ENCODE results near the gene FAM3B.
A peak's percentile ranks its signal among the peaks of the same experiment; 100 is the strongest.
"Not testable (repeated sequence)": the region's sequence is repeated elsewhere in the genome, so short reads cannot be mapped to it uniquely, and the experiment has no call there.

Gene FAM3B

GRCh38 chr21:41316200-41317062 is at the start of gene FAM3B:
Gene FAM3B (plus strand): TSS chr21:41316801. CDS start chr21:41316880, 79 bp downstream.
- DNase-seq: peak; percentile 59

- no peak for DNase-seq
Observed at GRCh38 chr21:41267346-41267745, 49.3 kb upstream of the FAM3B start.

GRCh38 chr21:41269535-41269934 is 47.1 kb upstream of the FAM3B start:
- DNase-seq: no peak

- DNase-seq: no peak
Observed at GRCh38 chr21:41277196-41277595, 39.4 kb upstream of the FAM3B start.

GRCh38 chr21:41277846-41278245 is 38.8 kb upstream of the FAM3B start:
- DNase-seq: no peak

- no peak for DNase-seq
Observed at GRCh38 chr21:41280115-41280919, 36.3 kb upstream of the FAM3B start.

- DNase-seq: no peak
Observed at GRCh38 chr21:41282412-41282811, 34.2 kb upstream of the FAM3B start.

- DNase-seq: peak; percentile 79
Observed at GRCh38 chr21:41283211-41283818, 33.3 kb upstream of the FAM3B start.

GRCh38 chr21:41289431-41289830 is 27.2 kb upstream of the FAM3B start:
- DNase-seq: no peak

- no peak for DNase-seq
Observed at GRCh38 chr21:41290106-41290799, 26.3 kb upstream of the FAM3B start.

- DNase-seq: peak; percentile 44
Observed at GRCh38 chr21:41294548-41295231, 21.9 kb upstream of the FAM3B start.

- no peak for DNase-seq
Observed at GRCh38 chr21:41295721-41296254, 20.8 kb upstream of the FAM3B start.

- DNase-seq: no peak
Observed at GRCh38 chr21:41302976-41303375, 13.6 kb upstream of the FAM3B start.

GRCh38 chr21:41304068-41304720 is 12.4 kb upstream of the FAM3B start:
- DNase-seq: no peak

- no peak for DNase-seq
Observed at GRCh38 chr21:41307219-41307618, 9.4 kb upstream of the FAM3B start.

GRCh38 chr21:41313285-41314164 is 3.1 kb upstream of the FAM3B start:
- DNase-seq: not testable (repeated sequence)

- DNase-seq: no peak
Observed at GRCh38 chr21:41315726-41316125, 875 bp upstream of the FAM3B start.

GRCh38 chr21:41317063-41317392 is 427 bp downstream of the FAM3B start:
- no peak for DNase-seq

- DNase-seq: peak; percentile 59
Observed at GRCh38 chr21:41317458-41317857, 857 bp downstream of the FAM3B start.

- peak; percentile 32 for DNase-seq
Observed at GRCh38 chr21:41318218-41318617, 1.6 kb downstream of the FAM3B start.

- DNase-seq: no peak
Observed at GRCh38 chr21:41319273-41319672, 2.7 kb downstream of the FAM3B start.
